Urinary bladder (tissue), 4 donors: Measurements from ENCODE around the gene GRIA3. TPM values are rescaled to one million over a fixed set of nuclear protein-coding genes. Genes with fewer than 3 reads are reported as not detected.

ENCODE experiments used
- DNase-seq: peaks from one replicate; pipeline ENCODE4 v3.0.0-alpha.2; 2015; ENCODE audit errors: extremely low spot score
- H3K27ac ChIP-seq: one replicate; pipeline ENCODE4 v1.5.1; 2013; ENCODE audit warnings: low read depth, mild to moderate bottlenecking, moderate library complexity
- H3K36me3 ChIP-seq: one replicate; pipeline ENCODE4 v1.6.1; 2013; ENCODE audit warnings: mild to moderate bottlenecking, moderate library complexity; ENCODE audit not compliant: insufficient read depth
- H3K4me1 ChIP-seq: one replicate; pipeline ENCODE4 v1.6.1; 2013; ENCODE audit warnings: mild to moderate bottlenecking, moderate library complexity; ENCODE audit not compliant: insufficient read depth
- H3K4me3 ChIP-seq: one replicate; pipeline ENCODE4 v1.5.1; 2013; ENCODE audit warnings: low read depth, low read length
- whole genome bisulfite sequencing: extraction: QIAGEN DNeasy Blood & Tissue Kit; methylation state at CpG from one replicate; pipeline ENCODE4 v1.1.7; 2013; 5-methylcytosine and 5-hydroxymethylcytosine counted together
- polyA plus RNA-seq: library from polyadenylated mRNA; stranded (reverse); fragments of 200-250 nt; gene quantifications from one replicate; pipeline ENCODE4 v1.2.3, GENCODE V29; 2013
- total RNA-seq: library from RNA; depleted of rRNA; stranded (reverse); fragments of >200 nt; gene quantifications from one replicate; pipeline ENCODE4 v1.2.3, GENCODE V29; 2014
- donor health status: healthy with polysubstance abuse.
- donor health status: healthy.

GRIA3 gene
- total RNA-seq, result 6.0 TPM
- polyA plus RNA-seq, result 0.94 TPM

GRCh38 chrX:123184219-123184865 lies at the start of gene GRIA3:
Gene GRIA3, plus strand, starts transcription at chrX:123184278. Its CDS starts 258 bp downstream, at chrX:123184536.
- H3K27ac ChIP-seq, result no peak within 1 kb of the TSS
- H3K36me3 ChIP-seq, result no peaks in the 10 kb centered on the region
- WGBS, result 1% methylated on average over 33 of the region's 33 CpGs
- DNase-seq, result no peak
- no peaks in the 10 kb centered on the region for H3K4me1 ChIP-seq
- peak within 1 kb of the TSS; percentile 24 for H3K4me3 ChIP-seq

DNA sequence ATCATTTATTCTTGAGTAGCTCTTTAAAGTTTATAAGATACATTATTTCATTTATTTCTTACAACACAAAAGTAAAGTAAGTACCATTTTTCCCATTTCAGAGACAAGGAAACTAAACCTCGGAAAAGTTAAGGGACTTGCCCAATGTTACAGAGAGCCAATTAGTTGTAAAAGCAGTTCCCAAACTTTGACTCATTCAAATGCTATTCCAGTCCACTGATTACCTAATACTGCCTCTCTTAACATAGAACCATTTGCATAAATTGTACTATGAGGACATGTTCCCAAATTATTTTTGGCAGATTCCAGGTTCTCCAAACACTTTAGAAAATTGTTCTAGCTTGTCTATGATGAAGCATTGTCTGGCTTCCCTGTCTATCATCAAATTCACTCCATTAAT lies 45.6 kb upstream of the GRIA3 start:
- Histone ChIP-seq H3K27ac (no peak overlapping the region), H3K4me3 (no peak overlapping the region), H3K4me1 (no peaks in the 10 kb centered on the region), H3K36me3 (no peaks in the 10 kb centered on the region)
- DNase-seq, result no peak
- WGBS, result 62% methylated on average over 1 of the region's 1 CpG

GRCh38 chrX:123140454-123140853 lies 43.6 kb upstream of the GRIA3 start:
- 90% methylated on average over 5 of the region's 5 CpGs for WGBS
- Histone ChIP-seq H3K4me3 (no peak overlapping the region), H3K36me3 (no peaks in the 10 kb centered on the region), H3K4me1 (no peaks in the 10 kb centered on the region), H3K27ac (no peak overlapping the region)
- no peak for DNase-seq

DNA sequence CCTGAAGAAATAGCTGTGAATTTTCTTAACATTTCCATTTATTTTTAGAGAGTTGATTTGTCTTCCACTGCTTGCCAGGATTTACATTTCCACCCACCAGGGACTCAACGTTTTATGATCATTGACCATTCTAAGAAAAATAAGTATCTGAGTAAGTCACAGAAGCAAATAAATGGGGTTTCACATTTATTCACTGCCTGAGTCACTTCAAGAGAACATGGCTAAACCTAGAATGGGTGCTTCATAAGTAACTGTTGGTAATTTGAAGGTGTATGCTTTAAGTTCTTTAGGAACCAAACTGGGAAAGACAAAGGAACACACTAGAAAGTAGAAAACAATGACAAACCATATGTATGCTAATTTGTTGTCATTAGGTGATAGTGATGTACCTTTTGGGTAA lies 43.2 kb upstream of the GRIA3 start:
- 45% methylated on average over 1 of the region's 1 CpG for WGBS

GRCh38 chrX:123153846-123154335 lies 30.2 kb upstream of the GRIA3 start:
- Histone ChIP-seq H3K27ac (no peak overlapping the region), H3K4me3 (no peak overlapping the region), H3K36me3 (no peaks in the 10 kb centered on the region), H3K4me1 (no peaks in the 10 kb centered on the region)
- no peak for DNase-seq
- WGBS, result 31% methylated on average over 7 of the region's 7 CpGs

More for the DNA sequence above, 43.2 kb upstream of the GRIA3 start:
- H3K4me1 ChIP-seq, result no peaks in the 10 kb centered on the region
- H3K27ac ChIP-seq, result no peak overlapping the region
- no peak for DNase-seq
- H3K4me3 ChIP-seq, result no peak overlapping the region
- H3K36me3 ChIP-seq, result no peaks in the 10 kb centered on the region

GRCh38 chrX:123155327-123155726 lies 28.8 kb upstream of the GRIA3 start:
- no peaks in the 10 kb centered on the region for H3K4me1 ChIP-seq
- no peak for DNase-seq
- 84% methylated on average over 1 of the region's 1 CpG for WGBS
- no peak overlapping the region for H3K4me3 ChIP-seq
- no peak overlapping the region for H3K27ac ChIP-seq
- H3K36me3 ChIP-seq, result no peaks in the 10 kb centered on the region

GRCh38 chrX:123157586-123157985 lies 26.5 kb upstream of the GRIA3 start:
- Histone ChIP-seq H3K4me3 (no peak overlapping the region), H3K36me3 (no peaks in the 10 kb centered on the region), H3K27ac (no peak overlapping the region), H3K4me1 (no peaks in the 10 kb centered on the region)
- no peak for DNase-seq
- 93% methylated on average over 3 of the region's 3 CpGs for WGBS

DNA sequence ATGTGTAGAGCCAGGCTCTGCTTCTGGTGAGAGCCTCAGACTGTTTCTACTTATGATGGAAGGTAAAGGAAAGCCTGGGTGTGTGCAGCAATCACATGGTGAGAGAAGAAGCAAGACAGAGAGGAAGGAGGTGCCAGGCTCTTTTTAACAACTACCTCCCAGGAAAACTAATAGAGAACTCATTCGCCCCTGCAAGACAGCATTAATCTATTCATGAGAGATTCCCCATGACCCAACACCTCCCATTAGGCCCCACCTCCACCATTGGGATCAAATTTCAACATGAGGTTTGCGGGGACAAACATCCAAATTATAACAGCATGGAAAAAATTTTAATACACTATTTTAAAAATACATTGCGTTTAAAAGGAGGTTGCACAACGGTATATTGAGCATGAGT lies 24.7 kb upstream of the GRIA3 start:
- no peak overlapping the region for H3K27ac ChIP-seq
- no peaks in the 10 kb centered on the region for H3K36me3 ChIP-seq
- WGBS, result 87% methylated on average over 4 of the region's 4 CpGs
- no peaks in the 10 kb centered on the region for H3K4me1 ChIP-seq
- H3K4me3 ChIP-seq, result no peak overlapping the region
- DNase-seq, result no peak

DNA sequence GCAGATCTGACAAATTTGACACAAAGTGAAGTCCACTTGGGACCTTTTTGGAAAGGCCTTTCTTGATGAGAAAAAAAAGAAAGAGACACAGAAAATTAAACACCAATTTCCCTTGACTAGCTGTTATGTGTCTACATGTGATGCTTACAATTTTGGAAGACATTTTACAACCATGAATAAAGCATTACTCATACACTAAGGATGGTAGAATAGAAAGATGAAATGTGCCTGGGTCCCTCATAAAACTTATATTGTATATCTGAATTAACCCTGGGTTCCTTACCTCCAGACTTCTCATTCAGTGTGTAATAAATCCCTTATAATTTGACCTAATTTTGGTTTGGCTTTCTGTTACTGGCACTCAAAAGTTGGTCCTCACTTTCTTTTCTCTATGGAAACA lies 16.5 kb upstream of the GRIA3 start:
- no peak overlapping the region for H3K4me3 ChIP-seq
- H3K4me1 ChIP-seq, result no peaks in the 10 kb centered on the region
- H3K27ac ChIP-seq, result no peak overlapping the region
- H3K36me3 ChIP-seq, result no peaks in the 10 kb centered on the region
- DNase-seq, result no peak

- no peaks in the 10 kb centered on the region for H3K4me1 ChIP-seq
- H3K36me3 ChIP-seq, result no peaks in the 10 kb centered on the region
- DNase-seq, result no peak
- no peak overlapping the region for H3K4me3 ChIP-seq
- WGBS, result 30% methylated on average over 2 of the region's 2 CpGs
- H3K27ac ChIP-seq, result no peak overlapping the region
These were observed 14.7 kb upstream of the GRIA3 start for GRCh38 chrX:123169247-123169901.

DNA sequence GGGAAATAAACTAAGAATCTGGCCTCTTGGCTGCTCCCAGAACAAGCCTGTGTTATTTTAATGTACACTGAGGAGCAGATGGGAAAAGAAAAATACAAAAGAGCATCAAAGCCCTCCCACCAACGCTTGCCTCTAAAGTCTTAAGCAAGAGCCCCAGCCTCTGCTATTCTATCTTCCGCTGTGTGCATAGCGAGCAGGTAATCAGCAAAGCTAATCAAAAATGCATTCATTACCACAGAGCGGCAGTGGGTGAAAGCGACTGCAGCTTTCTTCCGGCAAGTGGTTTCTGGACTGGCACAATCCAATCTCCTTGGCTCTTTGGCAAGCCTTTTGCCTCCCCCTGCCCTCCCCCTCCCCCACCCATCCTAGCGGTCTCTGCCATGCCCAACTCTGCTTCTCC lies 13.5 kb upstream of the GRIA3 start:
- Histone ChIP-seq H3K4me3 (no peak overlapping the region), H3K36me3 (no peaks in the 10 kb centered on the region), H3K27ac (no peak overlapping the region), H3K4me1 (no peaks in the 10 kb centered on the region)
- WGBS, result 82% methylated on average over 7 of the region's 7 CpGs
- no peak for DNase-seq

DNA sequence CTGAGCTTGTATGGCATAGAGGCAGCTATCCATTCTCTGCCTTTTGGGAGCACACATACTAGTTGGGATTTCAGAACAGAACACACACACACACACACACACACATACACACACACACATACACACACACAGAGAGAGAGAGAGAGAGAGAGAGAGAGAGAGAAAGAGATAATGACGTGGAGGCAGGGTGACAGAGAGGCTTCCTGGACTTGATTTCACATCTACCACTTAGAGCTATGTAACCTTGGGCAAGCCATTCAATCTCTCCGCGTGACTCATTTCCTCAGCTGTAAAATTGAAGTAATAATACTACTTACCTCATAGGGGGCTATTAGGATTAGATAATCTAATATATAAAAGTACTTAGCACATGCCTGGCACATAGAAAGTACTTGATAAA lies 12.3 kb upstream of the GRIA3 start:
- H3K36me3 ChIP-seq, result no peaks in the 10 kb centered on the region
- H3K27ac ChIP-seq, result no peak overlapping the region
- no peak overlapping the region for H3K4me3 ChIP-seq
- 84% methylated on average over 3 of the region's 3 CpGs for WGBS
- DNase-seq, result no peak
- no peaks in the 10 kb centered on the region for H3K4me1 ChIP-seq

- Histone ChIP-seq H3K27ac (no peak overlapping the region), H3K4me1 (no peaks in the 10 kb centered on the region), H3K36me3 (no peaks in the 10 kb centered on the region), H3K4me3 (no peak overlapping the region)
- 82% methylated on average over 2 of the region's 2 CpGs for WGBS
- DNase-seq, result no peak
These were observed 11.2 kb upstream of the GRIA3 start for GRCh38 chrX:123172869-123173268.

DNA sequence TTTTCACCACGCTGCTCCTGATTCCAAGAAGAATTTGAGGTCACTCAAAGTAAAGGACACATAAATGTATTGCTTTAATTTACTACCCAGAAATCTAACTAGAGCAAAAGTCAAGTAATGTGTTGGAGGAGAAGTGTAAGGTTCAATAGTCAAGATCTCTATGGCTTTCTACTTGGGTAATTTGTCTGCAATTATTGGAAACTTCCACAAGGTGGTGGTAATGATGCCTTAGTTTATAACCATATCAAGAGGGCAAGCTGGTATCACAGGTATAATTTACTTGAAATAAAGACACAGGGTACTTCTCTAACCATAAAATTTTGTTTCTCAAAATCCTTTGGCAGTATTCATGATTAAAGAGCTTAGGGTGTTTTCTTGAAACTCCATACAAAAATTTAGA lies 10.2 kb upstream of the GRIA3 start:
- Histone ChIP-seq H3K4me1 (no peaks in the 10 kb centered on the region), H3K27ac (no peak overlapping the region), H3K36me3 (no peaks in the 10 kb centered on the region), H3K4me3 (no peak overlapping the region)
- no peak for DNase-seq
- 37% methylated on average over 1 of the region's 1 CpG for WGBS
